ENCODE results near the gene HERPUD1.
"Not testable (repeated sequence)": the region's sequence is repeated elsewhere in the genome, so short reads cannot be mapped to it uniquely, and the experiment has no call there.

The HERPUD1 gene

GRCh38 chr16:56972403-56973293, 40.7 kb downstream of the HERPUD1 start:
- no peaks in the 10 kb centered on the region for H3K36me3 ChIP-seq
- no peaks in the 10 kb centered on the region for H3K27me3 ChIP-seq
- H3K4me1 ChIP-seq, result no peaks in the 10 kb centered on the region; the same call in 1 of the 2 replicates
- TF ChIP-seq, protein P1, sequence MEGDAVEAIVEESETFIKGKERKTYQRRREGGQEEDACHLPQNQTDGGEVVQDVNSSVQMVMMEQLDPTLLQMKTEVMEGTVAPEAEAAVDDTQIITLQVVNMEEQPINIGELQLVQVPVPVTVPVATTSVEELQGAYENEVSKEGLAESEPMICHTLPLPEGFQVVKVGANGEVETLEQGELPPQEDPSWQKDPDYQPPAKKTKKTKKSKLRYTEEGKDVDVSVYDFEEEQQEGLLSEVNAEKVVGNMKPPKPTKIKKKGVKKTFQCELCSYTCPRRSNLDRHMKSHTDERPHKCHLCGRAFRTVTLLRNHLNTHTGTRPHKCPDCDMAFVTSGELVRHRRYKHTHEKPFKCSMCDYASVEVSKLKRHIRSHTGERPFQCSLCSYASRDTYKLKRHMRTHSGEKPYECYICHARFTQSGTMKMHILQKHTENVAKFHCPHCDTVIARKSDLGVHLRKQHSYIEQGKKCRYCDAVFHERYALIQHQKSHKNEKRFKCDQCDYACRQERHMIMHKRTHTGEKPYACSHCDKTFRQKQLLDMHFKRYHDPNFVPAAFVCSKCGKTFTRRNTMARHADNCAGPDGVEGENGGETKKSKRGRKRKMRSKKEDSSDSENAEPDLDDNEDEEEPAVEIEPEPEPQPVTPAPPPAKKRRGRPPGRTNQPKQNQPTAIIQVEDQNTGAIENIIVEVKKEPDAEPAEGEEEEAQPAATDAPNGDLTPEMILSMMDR (IDR thresholded peaks at IDR 0.05; ENCODE audit: low read depth, low read length), result no peak
- no peaks in the 10 kb centered on the region for H3K9me3 ChIP-seq
- H3K4me3 ChIP-seq (ENCODE audit: low read depth, low read length), result no peak overlapping the region
- peak; percentile 31 for DNase-seq

GRCh38 chr16:56973294-56973689, 41.4 kb downstream of the HERPUD1 start:
- no peaks in the 10 kb centered on the region for H3K36me3 ChIP-seq
- no peak overlapping the region for H3K4me3 ChIP-seq (ENCODE audit: low read depth, low read length)
- TF ChIP-seq, protein P1 (IDR thresholded peaks at IDR 0.05; ENCODE audit: low read depth, low read length), result no peak
- no peak for DNase-seq
- no peaks in the 10 kb centered on the region; the same call in 1 of the 2 replicates for H3K4me1 ChIP-seq
- H3K9me3 ChIP-seq, result no peaks in the 10 kb centered on the region
- H3K27me3 ChIP-seq, result no peaks in the 10 kb centered on the region

- not testable (repeated sequence) for H3K4me1 ChIP-seq; H3K4me3 ChIP-seq (ENCODE audit: low read depth, low read length); H3K36me3 ChIP-seq
These were observed 42.0 kb downstream of the HERPUD1 start for GRCh38 chr16:56973899-56974298.

GRCh38 chr16:56974549-56975300, 42.8 kb downstream of the HERPUD1 start:
- no peaks in the 10 kb centered on the region for H3K36me3 ChIP-seq
- no peak for DNase-seq
- H3K27me3 ChIP-seq, result no peaks in the 10 kb centered on the region
- H3K9me3 ChIP-seq, result no peaks in the 10 kb centered on the region
- TF ChIP-seq, protein P1 (IDR thresholded peaks at IDR 0.05; ENCODE audit: low read depth, low read length), result no peak
- H3K4me3 ChIP-seq (ENCODE audit: low read depth, low read length), result no peak overlapping the region
- H3K4me1 ChIP-seq, result no peaks in the 10 kb centered on the region; the same call in 1 of the 2 replicates

More at GRCh38 chr16:56973899-56974298, 42.0 kb downstream of the HERPUD1 start:
- not testable (repeated sequence) for DNase-seq, H3K27me3 ChIP-seq, H3K9me3 ChIP-seq

DNA sequence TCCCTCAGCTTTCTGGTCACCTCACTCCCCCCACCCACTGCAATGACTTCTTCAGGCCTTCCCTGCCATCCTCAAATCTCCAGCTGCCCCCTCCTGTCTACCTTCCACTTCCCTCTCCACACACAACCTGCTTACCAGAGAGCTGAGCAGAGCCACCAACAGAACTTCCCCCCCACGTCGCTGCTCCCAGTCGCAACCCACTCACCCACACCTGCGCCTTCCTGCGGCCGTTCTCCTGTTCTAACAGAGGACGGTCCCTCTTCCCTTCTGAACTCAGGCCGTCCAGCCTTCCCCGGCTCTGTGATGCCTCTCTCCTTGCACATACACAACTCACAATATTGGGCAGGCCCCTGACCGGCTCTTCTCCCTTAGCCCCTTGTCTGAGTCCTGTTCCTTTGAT, 43.8 kb downstream of the HERPUD1 start:
- no peak for DNase-seq
- no peaks in the 10 kb centered on the region for H3K9me3 ChIP-seq
- no peaks in the 10 kb centered on the region; the same call in 1 of the 2 replicates for H3K4me1 ChIP-seq
- H3K27me3 ChIP-seq, result no peaks in the 10 kb centered on the region
- no peak overlapping the region for H3K4me3 ChIP-seq (ENCODE audit: low read depth, low read length)
- no peaks in the 10 kb centered on the region for H3K36me3 ChIP-seq
- TF ChIP-seq, protein P1 (IDR thresholded peaks at IDR 0.05; ENCODE audit: low read depth, low read length), result no peak

- no peak overlapping the region for H3K4me3 ChIP-seq (ENCODE audit: low read depth, low read length)
- DNase-seq, result no peak
- H3K36me3 ChIP-seq, result no peaks in the 10 kb centered on the region
- H3K9me3 ChIP-seq, result no peaks in the 10 kb centered on the region
- no peaks in the 10 kb centered on the region for H3K27me3 ChIP-seq
- TF ChIP-seq, protein P1 (IDR thresholded peaks at IDR 0.05; ENCODE audit: low read depth, low read length), result no peak
- H3K4me1 ChIP-seq, result no peaks in the 10 kb centered on the region; the same call in 1 of the 2 replicates
These were observed 45.3 kb downstream of the HERPUD1 start for GRCh38 chr16:56977216-56977615.
